A673 (cell line): ENCODE measurements around the gene PLEK. TPM values are rescaled to one million over a fixed set of nuclear protein-coding genes. Genes with fewer than 3 reads are reported as not detected.

ENCODE experiments used
- BruUV-seq: library from RNA; stranded (reverse); fragments of 400-500 nt; replicated peaks from 2 replicates; lab custom pipeline; 2021; lab: Mats Ljungman, UMichigan
- CTCF ChIA-PET: fragments of 300-600 bp; sonication (Branson Sonifier 250); formaldehyde crosslinking; loops from one replicate; lab custom pipeline; 2022; ENCODE audit warnings: antibody characterized with exemption; lab: Charles Lee
- POLR2A ChIA-PET: fragments of 300-600 bp; sonication (Branson Sonifier 250); formaldehyde crosslinking; loops from one replicate; lab custom pipeline; 2022; ENCODE audit warnings: antibody characterized with exemption; ENCODE audit not compliant: low non-redundant PET; lab: Charles Lee
- DNase-seq: peaks from one replicate; pipeline ENCODE4 v3.0.0-alpha.2; 2015; ENCODE audit warnings: low spot score
- H3K27ac ChIP-seq: fragments of 200-600 bp; sonication (generic); 2 replicates; pipeline ENCODE4 v1.5.1; 2016; ENCODE audit warnings: mixed run types, low read depth, mild to moderate bottlenecking, mixed read lengths, antibody characterized with exemption, low read length; ENCODE audit not compliant: poor library complexity, severe bottlenecking
- H3K27me3 ChIP-seq: fragments of 200-600 bp; sonication (generic); replicated peaks from 2 replicates; pipeline ENCODE4 v1.6.1; 2017; ENCODE audit warnings: mixed run types, low read depth, mild to moderate bottlenecking, mixed read lengths, antibody characterized with exemption, low read length; ENCODE audit not compliant: insufficient read depth, poor library complexity
- H3K36me3 ChIP-seq: fragments of 200-600 bp; sonication (generic); 2 replicates; pipeline ENCODE4 v1.6.1; 2016; ENCODE audit warnings: mixed run types, mild to moderate bottlenecking, mixed read lengths, antibody characterized with exemption, low read length; ENCODE audit not compliant: insufficient read depth, poor library complexity, severe bottlenecking
- H3K4me1 ChIP-seq: fragments of 200-600 bp; sonication (generic); 2 replicates; pipeline ENCODE4 v1.6.1; 2017; ENCODE audit warnings: mixed run types, mild to moderate bottlenecking, mixed read lengths, antibody characterized with exemption, low read length; ENCODE audit not compliant: insufficient read depth, poor library complexity, severe bottlenecking
- H3K4me3 ChIP-seq: fragments of 200-600 bp; sonication (generic); 2 replicates; pipeline ENCODE4 v1.5.1; 2016; ENCODE audit warnings: low read depth, mixed run types, mild to moderate bottlenecking, mixed read lengths, low read length; ENCODE audit not compliant: poor library complexity, severe bottlenecking
- H3K9me3 ChIP-seq: fragments of 200-600 bp; sonication (generic); 2 replicates; pipeline ENCODE4 v1.6.1; 2016; ENCODE audit warnings: mixed run types, low read depth, mild to moderate bottlenecking, mixed read lengths, antibody characterized with exemption, low read length; ENCODE audit not compliant: poor library complexity, severe bottlenecking
- CTCF ChIP-seq: fragments of 300-800, 200-600 bp; sonication (generic); conservative IDR thresholded peaks from 2 replicates; pipeline ENCODE4 v1.5.1; 2017; ENCODE audit warnings: low read depth, mild to moderate bottlenecking, antibody characterized with exemption, low read length, moderate library complexity, mixed read lengths
- EZH2 ChIP-seq: fragments of 200-600 bp; sonication (generic); IDR thresholded peaks from 2 replicates; pipeline ENCODE4 v1.6.1; 2017; ENCODE audit warnings: borderline replicate concordance, low read depth, mild to moderate bottlenecking, mixed read lengths, antibody characterized with exemption, low read length; ENCODE audit not compliant: poor library complexity, severe bottlenecking
- intact Hi-C: fragments of 100-400 bp; cut with micrococcal nuclease; formaldehyde crosslinking; loops from one replicate; pipeline ENCODE4 v1.10.0; 2022; ENCODE audit not compliant: unreplicated experiment
- total RNA-seq: library from RNA; stranded (reverse); gene quantifications from 2 replicates; pipeline ENCODE4 v1.2.3, GENCODE V29; 2021

The PLEK gene
- total RNA-seq, 1 experiment from 2014 or later = not detected

GRCh38 chr2:68432696-68433658 lies 67.9 kb downstream of the PLEK start:
- Histone ChIP-seq H3K27me3 (no peaks in the 10 kb centered on the region), H3K4me1 (no peaks in the 10 kb centered on the region), H3K9me3 (no peaks in the 10 kb centered on the region), H3K4me3 (no peak overlapping the region), H3K27ac (no peak overlapping the region), H3K36me3 (no peaks in the 10 kb centered on the region)
- TF ChIP-seq EZH2 = no peak
- no peak for TF ChIP-seq CTCF
- no TSS peak for BruUV-seq
- ChIA-PET POLR2A (no interaction called here), CTCF (no interaction called here)
- no peak for DNase-seq
- intact Hi-C loops = no loop called here

- DNase-seq = no peak
- intact Hi-C loops = no loop called here
- ChIA-PET POLR2A (no interaction called here), CTCF (no interaction called here)
- BruUV-seq = no TSS peak
- Histone ChIP-seq H3K4me1 (no peaks in the 10 kb centered on the region), H3K36me3 (no peaks in the 10 kb centered on the region), H3K27me3 (no peaks in the 10 kb centered on the region), H3K9me3 (no peaks in the 10 kb centered on the region), H3K4me3 (no peak overlapping the region), H3K27ac (no peak overlapping the region)
- TF ChIP-seq CTCF (no peak), EZH2 (no peak)
These were observed 69.9 kb downstream of the PLEK start for GRCh38 chr2:68434981-68435380.

- no peak for TF ChIP-seq CTCF
- TF ChIP-seq EZH2 = no peak
- no peaks in the 10 kb centered on the region for H3K27me3 ChIP-seq
- no peaks in the 10 kb centered on the region for H3K36me3 ChIP-seq
- intact Hi-C loops = no loop called here
- H3K9me3 ChIP-seq = no peaks in the 10 kb centered on the region
- no peak overlapping the region for H3K4me3 ChIP-seq
- ChIA-PET CTCF (no interaction called here), POLR2A (interaction anchor here (0.6 kb wide), 1 partner anchor 1214 kb away, joined by 3 read pairs; no protein-coding TSS in a partner anchor)
- H3K27ac ChIP-seq = no peak overlapping the region
- BruUV-seq = no TSS peak
- no peaks in the 10 kb centered on the region for H3K4me1 ChIP-seq
- no peak for DNase-seq
These were observed 70.5 kb downstream of the PLEK start for GRCh38 chr2:68435615-68436014.
